Measurements from ENCODE around the gene TTC39B.

- TF ChIP-seq CTCF (conservative IDR thresholded peaks at IDR 0.05; ENCODE audit: low read length) (no peak), EZH2phosphoT487 (IDR thresholded peaks at IDR 0.05; ENCODE audit: borderline replicate concordance, low read depth, low read length) (no peak)
These were observed 804 bp downstream of the TTC39B start for GRCh38 chr9:15306068-15306756.

Measured in OCI-LY7 (cell line).